GM19372 (cell line): ENCODE data around the gene C1QTNF12.
"Not testable (repeated sequence)": the region's sequence is repeated elsewhere in the genome, so short reads cannot be mapped to it uniquely, and the experiment has no call there.

Experiments
- ATAC-seq: cut with Tn5 transposase; IDR thresholded peaks from one replicate; pipeline ENCODE4 v1.9.1; 2021; ENCODE audit warnings: mild to moderate bottlenecking, low read depth, moderate library complexity; ENCODE audit not compliant: unreplicated experiment

C1QTNF12 gene

GRCh38 chr1:1260843-1261560 is 14.5 kb upstream of the C1QTNF12 start:
- ATAC-seq = no peak

DNA sequence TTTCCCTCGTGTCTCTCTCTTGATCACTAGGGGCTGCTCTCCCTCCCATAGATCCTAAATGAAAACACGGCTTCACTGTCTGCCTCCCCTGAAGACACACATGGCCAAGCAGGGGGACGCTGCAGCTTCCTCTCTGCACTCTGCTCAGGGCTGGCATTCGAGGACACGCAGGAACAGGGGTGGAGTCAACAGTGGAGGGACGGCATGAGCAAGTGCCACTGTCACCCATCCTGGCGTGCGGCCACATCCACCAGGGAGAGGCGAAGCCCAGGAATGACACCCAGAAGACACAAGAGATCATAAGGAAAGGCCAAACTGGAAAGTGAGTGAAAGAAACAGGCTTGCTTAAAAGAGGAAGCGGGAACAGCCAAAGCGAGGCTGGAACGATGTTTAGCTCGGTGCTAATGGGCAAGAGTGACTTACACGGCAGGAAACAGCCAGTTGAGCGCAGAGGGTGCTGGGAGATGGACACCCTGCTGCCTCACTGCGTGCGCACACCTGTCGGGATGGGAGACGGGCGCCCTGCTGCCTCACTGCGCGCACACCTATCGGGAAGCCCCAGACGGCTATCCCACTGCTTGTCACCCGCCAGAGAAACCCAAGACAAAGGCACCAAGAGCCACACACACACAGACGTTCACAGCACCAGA is 13.6 kb upstream of the C1QTNF12 start:
- ATAC-seq = no peak

DNA sequence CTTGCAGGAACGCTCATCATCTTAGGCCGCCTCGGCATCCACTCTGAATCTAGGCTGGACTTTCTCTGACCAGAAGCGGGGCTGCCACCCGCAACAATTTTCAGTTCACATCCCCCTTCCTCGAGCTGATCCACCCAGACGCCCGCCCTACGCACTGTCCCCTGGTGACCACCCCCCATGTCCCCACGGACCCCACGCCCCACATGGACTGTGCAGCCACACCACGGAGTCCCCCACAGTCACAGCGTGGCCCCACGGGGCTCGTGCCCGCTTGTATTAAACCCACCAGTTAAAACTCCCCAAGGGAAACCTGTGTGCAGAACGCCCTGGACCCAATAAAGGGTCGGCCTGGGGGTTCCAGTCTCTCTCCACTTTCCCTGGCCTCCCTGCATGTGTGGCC is 13.0 kb upstream of the C1QTNF12 start:
- no peak for ATAC-seq

- ATAC-seq = no peak
Observed at GRCh38 chr1:1259119-1259488, 12.6 kb upstream of the C1QTNF12 start.

- ATAC-seq = no peak
Observed at GRCh38 chr1:1256956-1257871, 10.7 kb upstream of the C1QTNF12 start.

GRCh38 chr1:1255611-1256010 is 9.1 kb upstream of the C1QTNF12 start:
- no peak for ATAC-seq

DNA sequence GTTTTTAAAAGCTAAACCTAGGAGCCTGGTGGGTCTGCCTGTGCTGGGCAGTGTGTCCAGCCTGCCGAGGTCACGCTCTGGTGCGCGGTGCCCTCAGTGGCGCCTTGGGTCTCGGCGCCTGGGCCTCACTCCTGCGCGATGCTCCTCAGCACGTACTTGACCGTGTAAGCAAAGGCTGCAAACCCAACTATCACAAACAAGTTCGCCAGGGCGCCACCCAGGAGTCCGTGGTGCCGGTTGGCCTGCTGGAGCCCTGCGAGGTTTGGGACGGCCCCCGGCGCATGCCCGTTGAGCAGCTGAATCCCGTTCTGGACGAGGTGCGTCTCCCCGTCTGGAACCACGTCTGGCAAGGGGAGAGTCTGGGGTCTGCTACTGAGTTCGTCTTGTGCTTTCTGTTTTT is 8.6 kb upstream of the C1QTNF12 start:
- no peak for ATAC-seq

GRCh38 chr1:1254667-1254998 is 8.1 kb upstream of the C1QTNF12 start:
- no peak for ATAC-seq

GRCh38 chr1:1253972-1254666 is 7.6 kb upstream of the C1QTNF12 start:
- ATAC-seq = no peak

- ATAC-seq = no peak
Observed at GRCh38 chr1:1253314-1253713, 6.8 kb upstream of the C1QTNF12 start.

- ATAC-seq = no peak
Observed at GRCh38 chr1:1250786-1251284, 4.3 kb upstream of the C1QTNF12 start.

GRCh38 chr1:1248009-1248913 is 1.7 kb upstream of the C1QTNF12 start:
- not testable (repeated sequence) for ATAC-seq

DNA sequence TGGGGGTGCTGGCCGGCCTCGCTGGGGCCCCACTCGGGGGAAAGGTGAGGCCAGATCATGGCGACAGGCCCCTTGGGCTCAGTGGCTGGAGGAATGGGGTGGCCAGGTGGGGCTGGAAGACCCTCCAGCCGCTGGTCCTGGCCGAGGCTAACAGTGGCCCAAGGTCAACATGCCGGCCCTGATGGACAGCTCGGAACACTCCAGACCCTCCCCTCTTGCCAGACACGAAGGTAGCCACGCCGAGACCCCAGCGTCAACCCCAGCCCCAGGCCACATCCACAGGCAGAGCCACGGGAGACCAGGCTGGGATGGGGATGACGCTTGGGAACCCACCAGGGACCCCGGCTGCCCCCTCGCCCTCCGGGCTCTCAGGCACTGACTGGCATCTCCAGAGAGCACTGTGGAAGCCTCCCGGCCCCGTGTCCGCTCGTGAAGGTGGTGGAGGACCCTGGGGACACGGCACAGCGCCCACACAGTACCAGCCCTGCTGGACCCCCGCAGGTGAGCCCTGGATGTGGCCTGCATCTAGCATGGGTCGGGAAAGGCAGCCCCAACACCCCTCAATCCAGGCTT is 905 bp upstream of the C1QTNF12 start:
- ATAC-seq = no peak

DNA sequence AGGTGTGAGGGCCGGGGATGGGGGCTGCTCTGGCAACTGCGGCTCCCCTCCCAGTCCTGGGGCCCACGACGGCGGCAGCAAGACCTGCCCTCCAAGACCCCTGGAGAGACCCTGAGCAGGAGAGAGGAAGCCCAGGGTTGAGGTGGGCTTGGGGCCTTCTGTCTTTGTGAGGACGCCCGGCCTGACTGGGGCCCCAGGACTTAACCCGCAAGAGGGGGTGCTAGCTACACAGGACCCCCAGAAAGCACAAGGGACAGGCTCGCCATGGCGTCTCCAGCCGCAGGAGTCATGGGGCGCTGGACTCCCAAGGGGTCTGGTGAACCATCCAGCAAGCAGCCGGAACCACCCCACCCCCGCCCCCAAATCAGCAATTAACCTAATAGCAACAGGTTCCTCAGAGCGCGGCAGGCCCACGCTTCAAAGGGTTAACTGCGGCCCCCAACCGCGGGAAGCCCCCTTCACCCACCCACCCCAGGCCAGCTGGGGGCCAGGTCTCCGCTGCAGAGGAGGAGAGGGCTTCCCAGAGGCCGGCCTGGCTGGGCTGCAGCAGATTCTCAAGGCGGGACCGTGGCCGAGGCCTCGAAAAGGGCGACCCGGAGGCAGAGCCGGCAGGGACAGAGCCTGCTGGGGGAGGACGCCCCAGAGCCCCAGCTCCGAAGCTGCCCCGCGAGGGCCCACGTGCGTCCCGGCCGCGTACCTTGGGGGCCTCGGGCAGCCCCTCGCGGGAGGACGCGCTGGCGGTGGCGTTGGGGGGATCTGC is 525 bp downstream of the C1QTNF12 start:
- no peak for ATAC-seq

DNA sequence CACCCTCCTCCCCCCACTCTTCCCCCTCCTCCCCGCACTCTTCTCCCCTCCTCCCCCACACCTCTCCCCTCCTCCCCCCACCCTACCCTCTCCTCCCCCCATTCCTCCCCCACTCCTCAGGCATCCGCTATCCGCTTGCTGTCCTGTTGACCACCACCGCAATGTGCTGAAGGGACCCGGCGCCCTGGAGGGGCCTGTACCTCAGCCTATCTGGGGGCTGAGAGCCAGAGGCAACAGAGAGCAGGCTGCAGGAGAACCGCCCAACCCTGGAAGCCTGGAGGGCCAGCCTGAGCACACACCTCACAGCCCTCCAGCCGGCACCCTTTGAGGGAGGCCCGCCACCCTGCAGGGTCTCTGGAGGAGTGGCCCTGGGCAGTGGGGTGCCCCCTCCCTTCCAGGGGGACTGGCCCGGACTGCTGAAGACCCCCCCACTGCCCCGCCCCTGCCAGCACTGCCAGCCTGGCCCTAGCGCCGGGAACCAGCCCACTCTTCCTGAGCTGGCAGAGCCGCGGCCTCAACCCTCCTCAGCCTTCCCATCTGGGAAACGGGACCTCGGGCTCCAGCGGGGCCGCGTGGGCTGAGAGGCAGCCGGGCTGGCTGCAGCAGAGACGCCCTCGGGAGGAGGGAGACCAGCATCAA is 1.2 kb downstream of the C1QTNF12 start:
- no peak for ATAC-seq

DNA sequence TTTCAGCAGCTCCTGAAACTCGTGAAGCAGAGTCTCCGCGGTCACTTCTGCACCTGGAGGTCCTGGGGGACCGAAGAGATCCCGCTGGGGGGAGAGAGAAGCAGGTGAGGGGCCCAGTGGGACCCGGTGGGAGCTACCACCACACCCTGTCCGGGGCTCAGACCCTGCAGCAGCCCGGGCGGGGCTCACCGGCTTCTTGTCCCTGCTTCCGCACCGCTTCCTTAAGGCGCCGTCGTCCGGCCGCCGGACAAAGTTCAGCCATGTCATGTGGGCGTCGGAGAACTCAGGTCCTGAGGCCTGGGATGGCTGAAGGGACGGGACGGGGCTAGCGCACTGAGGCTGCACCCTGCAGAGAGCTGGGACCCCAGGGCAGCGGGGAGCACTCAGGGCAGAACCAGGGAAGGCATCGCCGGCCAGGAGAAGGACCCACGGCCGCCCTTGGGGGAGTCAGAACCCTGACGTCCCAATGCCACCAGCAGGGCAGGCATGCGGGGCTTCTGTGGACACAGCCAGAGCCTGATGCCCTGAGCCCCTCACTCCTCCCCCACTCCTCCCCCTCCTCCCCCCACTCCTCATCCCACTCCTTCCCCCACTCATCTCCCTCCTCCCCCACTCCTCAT is 2.2 kb downstream of the C1QTNF12 start:
- ATAC-seq = no peak

DNA sequence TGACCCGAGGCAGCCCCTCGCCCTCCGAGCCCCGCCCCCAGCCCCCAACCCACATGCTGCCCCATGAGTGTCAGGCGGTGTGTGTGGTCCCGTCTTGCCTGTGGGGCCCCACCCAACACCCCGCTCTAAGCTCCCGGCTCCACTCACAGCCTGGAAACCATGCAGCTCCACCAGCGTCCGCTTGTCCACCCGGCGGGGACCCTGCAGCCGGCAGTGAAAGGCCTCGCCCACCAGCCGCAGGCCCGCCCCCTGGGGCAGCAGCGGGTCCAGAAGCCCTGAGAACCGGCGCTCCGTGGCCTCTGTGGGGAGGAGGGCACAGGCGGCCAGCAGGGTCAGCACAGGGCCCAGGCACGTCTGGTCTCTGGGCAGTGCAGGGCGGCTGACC is 2.7 kb downstream of the C1QTNF12 start:
- no peak for ATAC-seq

GRCh38 chr1:1243266-1243660 is 3.3 kb downstream of the C1QTNF12 start:
- no peak for ATAC-seq
